ENCODE data around the gene ARL2BP.
"Not testable (repeated sequence)": the region's sequence is repeated elsewhere in the genome, so short reads cannot be mapped to it uniquely, and the experiment has no call there.

The ARL2BP gene

GRCh38 chr16:57244767-57245471 lies at the start of gene ARL2BP:
TSS of gene ARL2BP (plus strand) at chr16:57245259. CDS start at chr16:57245368, 109 bp downstream.
- Histone ChIP-seq H3K9ac (ENCODE audit: low read depth, low read length) (peak within 1 kb of the TSS; percentile 47), H3K9me3 (ENCODE audit: control insufficient read depth, insufficient read depth, low read length) (no peaks in the 10 kb centered on the region), H3K4me1 (ENCODE audit: insufficient read depth, low read length) (no peaks in the 10 kb centered on the region), H3K36me3 (ENCODE audit: insufficient read depth, low read length) (no peaks in the 10 kb centered on the region)

DNA sequence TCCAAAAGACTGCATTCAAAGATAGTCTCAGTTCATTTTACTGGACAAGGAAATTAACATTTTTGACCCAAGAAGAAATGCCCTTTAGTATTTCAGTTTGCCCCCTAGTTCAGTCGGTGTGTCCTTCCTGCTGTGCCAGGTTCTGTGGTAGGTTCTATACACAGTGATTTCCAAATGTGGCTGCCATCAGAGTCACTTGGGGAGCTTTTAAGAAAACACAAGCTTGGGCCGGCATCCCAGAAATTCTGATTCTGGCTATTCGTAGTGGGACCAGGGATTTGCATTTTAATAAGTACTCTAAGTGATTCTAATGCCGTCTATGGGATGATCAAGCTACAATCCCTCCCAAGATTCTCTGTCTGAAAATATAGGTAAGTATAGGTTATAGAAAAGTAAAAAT lies 48.8 kb upstream of the ARL2BP start:
- Histone ChIP-seq H3K4me1 (ENCODE audit: insufficient read depth, low read length) (peaks cover 4% of the 10 kb centered on the region; the same call in 1 of the 2 replicates), H3K9ac (ENCODE audit: low read depth, low read length) (no peak overlapping the region), H3K9me3 (ENCODE audit: control insufficient read depth, insufficient read depth, low read length) (no peaks in the 10 kb centered on the region), H3K36me3 (ENCODE audit: insufficient read depth, low read length) (no peaks in the 10 kb centered on the region)

- H3K9ac ChIP-seq (ENCODE audit: low read depth, low read length), result no peak overlapping the region
- H3K9me3 ChIP-seq (ENCODE audit: control insufficient read depth, insufficient read depth, low read length), result no peaks in the 10 kb centered on the region
- peaks cover 4% of the 10 kb centered on the region; the same call in 1 of the 2 replicates for H3K4me1 ChIP-seq (ENCODE audit: insufficient read depth, low read length)
- no peaks in the 10 kb centered on the region for H3K36me3 ChIP-seq (ENCODE audit: insufficient read depth, low read length)
Observed at GRCh38 chr16:57196753-57197152, 48.3 kb upstream of the ARL2BP start.

GRCh38 chr16:57200321-57200720 lies 44.7 kb upstream of the ARL2BP start:
- not testable (repeated sequence) for H3K9ac ChIP-seq (ENCODE audit: low read depth, low read length); H3K4me1 ChIP-seq (ENCODE audit: insufficient read depth, low read length); H3K9me3 ChIP-seq (ENCODE audit: control insufficient read depth, insufficient read depth, low read length); H3K36me3 ChIP-seq (ENCODE audit: insufficient read depth, low read length)

DNA sequence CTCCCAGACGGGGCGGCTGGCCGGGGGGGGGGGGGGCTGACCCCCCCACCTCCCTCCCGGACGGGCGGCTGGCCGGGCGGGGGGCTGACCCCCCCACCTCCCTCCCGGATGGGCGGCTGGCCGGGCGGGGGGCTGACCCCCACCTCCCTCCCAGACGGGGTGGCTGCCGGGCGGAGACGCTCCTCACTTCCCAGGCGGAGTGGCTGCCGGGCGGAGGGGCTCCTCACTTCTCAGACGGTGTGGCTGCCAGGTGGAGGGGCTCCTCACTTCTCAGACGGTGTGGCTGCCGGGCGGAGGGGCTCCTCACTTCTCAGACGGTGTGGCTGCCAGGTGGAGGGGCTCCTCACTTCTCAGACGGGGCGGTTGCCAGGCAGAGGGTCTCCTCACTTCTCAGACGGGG lies 44.1 kb upstream of the ARL2BP start:
- not testable (repeated sequence) for H3K9ac ChIP-seq (ENCODE audit: low read depth, low read length); H3K9me3 ChIP-seq (ENCODE audit: control insufficient read depth, insufficient read depth, low read length); H3K4me1 ChIP-seq (ENCODE audit: insufficient read depth, low read length); H3K36me3 ChIP-seq (ENCODE audit: insufficient read depth, low read length)

DNA sequence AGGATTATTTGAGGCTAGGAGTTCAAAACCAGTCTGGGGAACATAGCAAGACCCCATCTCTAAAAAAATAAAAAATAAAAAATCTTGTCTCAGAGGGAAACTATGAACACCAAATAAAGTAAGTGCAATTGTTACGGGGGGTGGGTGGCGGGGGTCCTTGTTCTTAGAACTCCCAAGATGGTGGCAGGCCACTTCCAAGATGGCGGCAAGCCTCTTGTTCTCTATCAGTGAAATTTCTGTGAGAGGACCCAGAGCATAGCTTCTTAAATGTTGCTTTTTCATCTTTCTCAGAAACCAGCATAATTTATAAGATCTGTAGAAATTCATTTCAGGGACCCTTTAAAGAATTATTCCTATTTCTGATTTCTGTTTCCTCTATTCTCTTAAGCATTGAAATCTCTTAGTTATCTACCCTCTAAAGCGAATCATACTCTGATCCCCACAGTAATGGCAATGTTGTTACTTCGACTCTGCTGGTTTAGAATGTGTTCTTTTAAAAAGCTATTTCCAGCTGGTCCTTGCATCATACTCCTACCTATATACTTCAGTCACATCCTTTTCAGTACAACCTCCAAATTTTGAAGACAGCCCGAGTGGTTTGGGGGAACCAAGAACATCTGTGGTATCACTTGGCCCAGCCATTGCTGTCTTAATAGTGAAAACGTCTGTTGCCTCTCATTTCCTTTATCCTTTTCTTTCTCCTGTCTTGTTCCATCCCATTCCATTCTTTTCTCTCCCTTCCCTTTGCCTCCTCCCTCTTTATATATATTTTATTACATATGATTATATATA lies 42.8 kb upstream of the ARL2BP start:
- peaks cover 10% of the 10 kb centered on the region for H3K36me3 ChIP-seq (ENCODE audit: insufficient read depth, low read length)
- H3K9me3 ChIP-seq (ENCODE audit: control insufficient read depth, insufficient read depth, low read length), result no peaks in the 10 kb centered on the region
- H3K4me1 ChIP-seq (ENCODE audit: insufficient read depth, low read length), result no peaks in the 10 kb centered on the region
- no peak overlapping the region for H3K9ac ChIP-seq (ENCODE audit: low read depth, low read length)

DNA sequence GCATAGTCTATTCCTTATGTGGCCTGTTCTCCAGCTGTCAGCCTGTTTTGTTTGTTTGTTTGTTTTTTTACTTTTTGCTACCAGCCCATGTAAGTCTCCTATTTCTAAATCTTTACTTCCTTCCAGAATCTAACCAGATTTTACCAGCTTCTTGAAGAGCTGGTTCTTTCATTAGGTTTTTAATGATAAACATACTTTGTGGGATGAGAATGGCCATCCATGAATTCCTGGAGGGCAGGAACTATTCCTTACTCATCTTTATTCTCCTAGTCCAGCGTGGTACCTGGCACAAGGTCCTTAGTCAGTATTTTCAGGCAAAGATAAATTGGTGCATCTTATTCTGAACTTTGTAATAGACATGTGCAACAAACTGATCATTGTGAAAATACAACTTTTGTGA lies 41.6 kb upstream of the ARL2BP start:
- Histone ChIP-seq H3K36me3 (ENCODE audit: insufficient read depth, low read length) (peaks cover 16% of the 10 kb centered on the region), H3K4me1 (ENCODE audit: insufficient read depth, low read length) (no peaks in the 10 kb centered on the region), H3K9ac (ENCODE audit: low read depth, low read length) (no peak overlapping the region), H3K9me3 (ENCODE audit: control insufficient read depth, insufficient read depth, low read length) (no peaks in the 10 kb centered on the region)

DNA sequence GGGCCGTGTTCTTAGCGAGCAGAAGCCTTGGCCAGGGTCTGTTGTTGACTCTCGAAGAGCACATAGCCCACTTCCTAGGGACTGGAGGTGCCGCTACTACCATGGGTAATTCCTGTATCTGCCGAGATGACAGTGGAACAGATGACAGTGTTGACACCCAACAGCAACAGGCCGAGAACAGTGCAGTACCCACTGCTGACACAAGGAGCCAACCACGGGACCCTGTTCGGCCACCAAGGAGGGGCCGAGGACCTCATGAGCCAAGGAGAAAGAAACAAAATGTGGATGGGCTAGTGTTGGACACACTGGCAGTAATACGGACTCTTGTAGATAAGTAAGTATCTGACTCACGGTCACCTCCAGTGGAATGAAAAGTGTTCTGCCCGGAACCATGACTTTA lies 40.4 kb upstream of the ARL2BP start:
- H3K9ac ChIP-seq (ENCODE audit: low read depth, low read length), result no peak overlapping the region
- H3K4me1 ChIP-seq (ENCODE audit: insufficient read depth, low read length), result no peaks in the 10 kb centered on the region
- H3K36me3 ChIP-seq (ENCODE audit: insufficient read depth, low read length), result peaks cover 16% of the 10 kb centered on the region
- H3K9me3 ChIP-seq (ENCODE audit: control insufficient read depth, insufficient read depth, low read length), result no peaks in the 10 kb centered on the region

DNA sequence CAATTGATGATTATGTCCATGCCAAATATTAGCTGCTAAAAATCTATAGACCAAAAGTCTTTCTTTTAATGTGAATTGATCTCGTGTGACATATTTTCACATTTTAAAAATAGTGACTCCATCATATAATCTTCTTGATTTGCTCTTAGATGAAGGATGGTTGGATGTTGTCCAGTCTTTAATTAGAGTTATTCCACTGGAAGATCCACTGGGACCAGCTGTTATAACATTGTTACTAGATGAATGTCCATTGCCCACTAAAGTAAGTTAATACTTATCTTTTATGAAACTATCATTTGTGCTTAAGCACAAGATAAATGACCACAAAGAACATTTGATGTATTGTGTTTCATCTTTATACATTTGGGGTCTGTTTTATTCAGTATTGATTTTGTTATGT lies 36.1 kb upstream of the ARL2BP start:
- Histone ChIP-seq H3K9ac (ENCODE audit: low read depth, low read length) (no peak overlapping the region), H3K36me3 (ENCODE audit: insufficient read depth, low read length) (peaks cover 18% of the 10 kb centered on the region), H3K4me1 (ENCODE audit: insufficient read depth, low read length) (no peaks in the 10 kb centered on the region), H3K9me3 (ENCODE audit: control insufficient read depth, insufficient read depth, low read length) (no peaks in the 10 kb centered on the region)

DNA sequence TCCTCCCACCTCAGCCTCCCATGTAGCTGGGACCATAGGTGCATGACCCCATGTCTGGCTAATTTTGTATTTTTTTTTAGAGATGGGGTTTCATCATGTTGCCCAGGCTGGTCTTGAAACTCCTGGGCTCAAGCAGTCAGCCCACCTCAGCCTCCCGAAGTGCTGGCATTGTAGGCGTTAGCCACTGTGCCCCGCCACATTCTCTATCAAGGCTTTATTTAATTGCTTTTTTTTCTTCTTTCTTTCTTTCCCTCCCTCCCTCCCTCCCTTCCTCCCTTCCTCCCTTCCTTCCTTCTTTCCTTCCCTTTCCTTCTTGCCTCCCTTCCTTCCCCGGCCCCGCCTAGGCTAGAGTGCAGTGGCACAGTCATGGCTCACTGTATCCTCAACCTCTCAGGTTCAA lies 35.3 kb upstream of the ARL2BP start:
- H3K36me3 ChIP-seq (ENCODE audit: insufficient read depth, low read length), result peaks cover 18% of the 10 kb centered on the region
- H3K9me3 ChIP-seq (ENCODE audit: control insufficient read depth, insufficient read depth, low read length), result no peaks in the 10 kb centered on the region
- H3K9ac ChIP-seq (ENCODE audit: low read depth, low read length), result no peak overlapping the region
- no peaks in the 10 kb centered on the region for H3K4me1 ChIP-seq (ENCODE audit: insufficient read depth, low read length)

- peaks cover 29% of the 10 kb centered on the region for H3K36me3 ChIP-seq (ENCODE audit: insufficient read depth, low read length)
- H3K9ac ChIP-seq (ENCODE audit: low read depth, low read length), result no peak overlapping the region
- H3K9me3 ChIP-seq (ENCODE audit: control insufficient read depth, insufficient read depth, low read length), result no peaks in the 10 kb centered on the region; the same call in 1 of the 2 replicates
- no peaks in the 10 kb centered on the region for H3K4me1 ChIP-seq (ENCODE audit: insufficient read depth, low read length)
Observed at GRCh38 chr16:57213462-57213861, 31.6 kb upstream of the ARL2BP start.

- Histone ChIP-seq H3K9me3 (ENCODE audit: control insufficient read depth, insufficient read depth, low read length) (no peaks in the 10 kb centered on the region; the same call in 1 of the 2 replicates), H3K9ac (ENCODE audit: low read depth, low read length) (no peak overlapping the region), H3K36me3 (ENCODE audit: insufficient read depth, low read length) (peaks cover 36% of the 10 kb centered on the region), H3K4me1 (ENCODE audit: insufficient read depth, low read length) (no peaks in the 10 kb centered on the region)
Observed at GRCh38 chr16:57216968-57217367, 28.1 kb upstream of the ARL2BP start.

GRCh38 chr16:57223057-57223456 lies 22.0 kb upstream of the ARL2BP start:
- Histone ChIP-seq H3K36me3 (ENCODE audit: insufficient read depth, low read length) (peaks cover 27% of the 10 kb centered on the region), H3K9me3 (ENCODE audit: control insufficient read depth, insufficient read depth, low read length) (no peaks in the 10 kb centered on the region), H3K4me1 (ENCODE audit: insufficient read depth, low read length) (no peaks in the 10 kb centered on the region), H3K9ac (ENCODE audit: low read depth, low read length) (no peak overlapping the region)

DNA sequence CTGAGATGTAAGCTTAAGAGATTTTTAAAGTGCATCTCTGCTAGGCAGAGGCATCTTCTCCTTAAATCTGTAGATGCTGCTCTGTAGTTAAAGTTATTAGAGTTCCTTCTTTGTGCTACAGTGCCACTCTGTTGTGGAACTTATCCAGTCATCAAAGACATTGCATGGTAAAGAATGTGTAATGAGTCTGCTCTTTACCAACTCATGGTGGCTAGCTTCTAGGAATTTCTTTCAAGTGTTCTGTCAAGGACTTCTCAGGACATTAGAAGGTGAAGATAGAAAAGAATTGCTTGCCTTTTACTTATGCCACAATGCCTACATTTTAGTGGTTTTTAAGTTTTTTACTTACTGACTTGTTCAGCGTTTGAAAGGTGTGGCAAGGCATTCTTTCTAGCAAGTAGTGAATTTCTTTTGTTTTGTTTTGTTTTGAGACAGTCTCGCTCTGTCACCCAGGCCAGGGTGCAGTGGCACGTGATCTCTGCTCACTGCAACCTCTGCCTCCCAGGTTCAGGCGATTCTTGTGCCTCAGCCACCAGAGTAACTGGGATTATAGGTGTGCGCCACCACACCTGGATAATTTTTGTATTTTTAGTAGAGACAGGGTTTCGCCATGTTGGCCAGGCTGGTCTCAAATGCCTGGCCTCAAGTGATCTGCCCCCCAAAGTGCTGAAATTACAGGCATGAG lies 20.3 kb upstream of the ARL2BP start:
- no peaks in the 10 kb centered on the region for H3K9me3 ChIP-seq (ENCODE audit: control insufficient read depth, insufficient read depth, low read length)
- H3K9ac ChIP-seq (ENCODE audit: low read depth, low read length), result no peak overlapping the region
- H3K4me1 ChIP-seq (ENCODE audit: insufficient read depth, low read length), result no peaks in the 10 kb centered on the region
- H3K36me3 ChIP-seq (ENCODE audit: insufficient read depth, low read length), result peaks cover 27% of the 10 kb centered on the region
